Thoracic aorta (tissue), 2 donors: ENCODE data around the gene APPL2. TPM values are rescaled to one million over a fixed set of nuclear protein-coding genes. Genes with fewer than 3 reads are reported as not detected.

Source experiments
- ATAC-seq: fragments of 150-250 bp; one replicate; pipeline ENCODE4 v1.8.0; 2017; ENCODE audit warnings: low read depth; ENCODE audit not compliant: insufficient number of reproducible peaks, low FRiP score
- DNase-seq: peaks from one replicate; pipeline ENCODE4 v3.0.0-alpha.2; 2020; ENCODE audit warnings: low spot score
- H3K27ac ChIP-seq, 2 donors: fragments of 200-600 bp; sonication (generic); 1 replicate in 1 of 2; 2 replicates in 1 of 2; pipeline ENCODE4 v1.5.1; 2016; ENCODE audit warnings: mild to moderate bottlenecking in 2 of 2, moderate library complexity in 2 of 2
- H3K27me3 ChIP-seq: fragments of 200-600 bp; sonication (generic); replicated peaks from 2 replicates; pipeline ENCODE4 v1.6.0; 2016; ENCODE audit warnings: mild to moderate bottlenecking; ENCODE audit not compliant: insufficient read depth
- H3K36me3 ChIP-seq: fragments of 200-600 bp; sonication (generic); one replicate; pipeline ENCODE4 v1.5.1; 2016
- H3K4me1 ChIP-seq, 2 donors: fragments of 200-600 bp; sonication (generic); 1 replicate in 1 of 2; 2 replicates in 1 of 2; pipeline versions ENCODE4 v1.5.1 to v1.6.0; 2016; ENCODE audit warnings: low read depth in 2 of 2, mild to moderate bottlenecking in 1 of 2; ENCODE audit not compliant: control insufficient read depth in 1 of 2
- H3K4me3 ChIP-seq: fragments of 200-600 bp; sonication (generic); 2 replicates; pipeline ENCODE4 v1.5.1; 2016; ENCODE audit warnings: mild to moderate bottlenecking
- H3K9me3 ChIP-seq: fragments of 200-600 bp; sonication (generic); 2 replicates; pipeline ENCODE4 v1.5.1; 2016
- CTCF ChIP-seq: fragments of 200-600 bp; sonication (generic); IDR thresholded peaks from one replicate; pipeline ENCODE4 v1.5.1; 2019; ENCODE audit warnings: antibody characterized with exemption
- total RNA-seq, 2 donors: library from RNA; depleted of rRNA; stranded (reverse); fragments of >200 nt; gene quantifications; one replicate each; pipeline versions ENCODE4 v1.1.0 to v1.2.3, GENCODE V29; 2016

Gene APPL2
- total RNA-seq, 2 donors from 2014 or later = 38.2 to 60.9 TPM

- peaks cover 5% of the 10 kb centered on the region for H3K36me3 ChIP-seq
- no peaks in the 10 kb centered on the region for H3K9me3 ChIP-seq
- H3K27ac ChIP-seq = no peak overlapping the region
- peaks cover 21 to 62% of the 10 kb centered on the region in 2 donors for H3K4me1 ChIP-seq
- H3K4me3 ChIP-seq = no peak overlapping the region
- TF ChIP-seq CTCF = no peak
- no peak for ATAC-seq
- no peak for DNase-seq
- no peaks in the 10 kb centered on the region for H3K27me3 ChIP-seq
Measured at GRCh38 chr12:105223884-105224283, 12.1 kb downstream of the APPL2 start.

- Histone ChIP-seq H3K4me3 (no peak overlapping the region), H3K9me3 (no peaks in the 10 kb centered on the region)
Measured at GRCh38 chr12:105223352-105223845, 12.6 kb downstream of the APPL2 start.

GRCh38 chr12:105222726-105223351 is 13.1 kb downstream of the APPL2 start:
- ATAC-seq (no peak), DNase-seq (no peak)
- Histone ChIP-seq H3K27me3 (no peaks in the 10 kb centered on the region), H3K4me1 (peaks cover 21 to 70% of the 10 kb centered on the region in 2 donors), H3K9me3 (no peaks in the 10 kb centered on the region), H3K36me3 (no peaks in the 10 kb centered on the region), H3K27ac (no peak overlapping the region), H3K4me3 (no peak overlapping the region)
- no peak for TF ChIP-seq CTCF

More at GRCh38 chr12:105223352-105223845, 12.6 kb downstream of the APPL2 start:
- DNase-seq (no peak), ATAC-seq (no peak)
- Histone ChIP-seq H3K36me3 (no peaks in the 10 kb centered on the region), H3K27me3 (no peaks in the 10 kb centered on the region), H3K4me1 (peaks cover 21 to 67% of the 10 kb centered on the region in 2 donors), H3K27ac (no peak overlapping the region)
- no peak for TF ChIP-seq CTCF

GRCh38 chr12:105222284-105222655 is 13.7 kb downstream of the APPL2 start:
- ATAC-seq (no peak), DNase-seq (no peak)
- Histone ChIP-seq H3K9me3 (no peaks in the 10 kb centered on the region), H3K4me1 (peaks cover 21 to 70% of the 10 kb centered on the region in 2 donors), H3K27me3 (no peaks in the 10 kb centered on the region), H3K4me3 (no peak overlapping the region), H3K27ac (no peak overlapping the region), H3K36me3 (peaks cover 3% of the 10 kb centered on the region)
- TF ChIP-seq CTCF = no peak

- no peak for DNase-seq
- no peaks in the 10 kb centered on the region for H3K9me3 ChIP-seq
- no peak overlapping the region for H3K4me3 ChIP-seq
- H3K4me1 ChIP-seq = peaks cover 19 to 70% of the 10 kb centered on the region in 2 donors
- no peak overlapping the region for H3K27ac ChIP-seq
- H3K27me3 ChIP-seq = no peaks in the 10 kb centered on the region
- no peak for TF ChIP-seq CTCF
- no peak for ATAC-seq
- peaks cover 6% of the 10 kb centered on the region for H3K36me3 ChIP-seq
Measured at GRCh38 chr12:105221583-105222283, 14.2 kb downstream of the APPL2 start.
